GM19397 (cell line): Measurements from ENCODE around the gene MFAP2.

Experiments
- ATAC-seq: cut with Tn5 transposase; IDR thresholded peaks from one replicate; pipeline ENCODE4 v1.9.1; 2021; ENCODE audit warnings: mild to moderate bottlenecking, moderate library complexity; ENCODE audit not compliant: unreplicated experiment

MFAP2 gene

GRCh38 chr1:16981269-16981849 is 939 bp upstream of the MFAP2 start:
- ATAC-seq = no peak

DNA sequence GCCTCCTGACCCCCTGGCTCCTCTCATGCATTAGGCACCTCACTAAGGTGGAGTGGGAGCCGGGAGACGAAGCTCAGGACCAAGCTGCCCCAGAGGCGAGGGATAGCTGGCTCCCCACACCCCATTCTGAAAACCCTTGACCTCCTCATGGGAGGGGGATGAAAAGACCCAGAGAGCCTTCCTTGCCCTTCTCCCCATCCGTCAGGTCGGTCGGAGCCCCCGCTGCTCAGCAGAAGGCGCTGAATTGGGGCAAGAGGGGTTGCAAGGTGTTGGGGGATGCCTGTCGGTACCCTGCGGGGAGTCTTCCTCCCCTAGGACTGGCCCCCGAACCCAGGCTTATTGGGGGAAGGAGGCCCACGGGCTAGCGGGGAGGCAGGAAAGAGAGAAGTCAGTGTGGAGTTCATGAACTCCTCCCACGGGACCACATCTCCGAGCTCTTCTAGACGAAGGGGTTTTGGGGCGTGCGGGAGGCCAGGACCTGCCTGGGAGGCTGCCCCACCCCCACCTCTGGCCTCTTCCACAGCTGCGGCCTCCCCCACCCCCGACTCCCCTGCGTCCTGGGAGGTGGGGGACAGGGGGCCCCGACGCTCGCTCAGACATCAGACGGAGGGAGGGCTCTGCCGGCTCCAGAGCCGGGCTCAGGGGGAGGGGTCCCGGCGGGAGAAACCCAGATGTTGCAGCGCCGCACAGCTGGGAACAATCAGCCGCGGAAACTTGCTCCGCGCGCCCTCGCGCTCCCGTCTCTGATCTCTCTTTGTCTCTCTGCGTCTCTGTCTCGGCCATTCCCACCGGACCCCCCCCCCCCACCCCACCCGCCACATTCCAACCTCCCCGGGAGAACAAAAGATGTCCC is 719 bp downstream of the MFAP2 start:
- no peak for ATAC-seq

GRCh38 chr1:16978567-16979474 is 1.6 kb downstream of the MFAP2 start:
- ATAC-seq = no peak

- ATAC-seq = no peak
Observed at GRCh38 chr1:16978139-16978538, 2.3 kb downstream of the MFAP2 start.

DNA sequence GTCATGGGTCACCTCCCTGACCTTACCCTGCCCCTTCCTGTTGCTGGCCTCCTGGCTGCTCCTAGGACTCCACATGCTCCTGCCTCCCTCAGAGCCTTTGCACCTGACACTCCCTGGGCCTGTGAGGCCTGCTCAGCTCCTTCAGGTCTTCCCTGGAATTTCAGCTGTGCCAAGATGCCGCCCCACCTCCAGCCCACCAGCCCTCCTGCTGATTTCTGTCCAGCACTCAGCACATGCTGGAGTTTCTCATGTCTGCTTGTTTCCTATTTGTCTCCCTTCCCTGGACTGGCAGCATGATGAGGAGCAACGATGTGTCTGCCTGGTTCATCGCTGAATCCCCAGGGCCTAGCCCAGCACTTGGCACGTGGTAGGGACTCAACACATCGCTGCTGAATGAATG is 3.0 kb downstream of the MFAP2 start:
- ATAC-seq = no peak

DNA sequence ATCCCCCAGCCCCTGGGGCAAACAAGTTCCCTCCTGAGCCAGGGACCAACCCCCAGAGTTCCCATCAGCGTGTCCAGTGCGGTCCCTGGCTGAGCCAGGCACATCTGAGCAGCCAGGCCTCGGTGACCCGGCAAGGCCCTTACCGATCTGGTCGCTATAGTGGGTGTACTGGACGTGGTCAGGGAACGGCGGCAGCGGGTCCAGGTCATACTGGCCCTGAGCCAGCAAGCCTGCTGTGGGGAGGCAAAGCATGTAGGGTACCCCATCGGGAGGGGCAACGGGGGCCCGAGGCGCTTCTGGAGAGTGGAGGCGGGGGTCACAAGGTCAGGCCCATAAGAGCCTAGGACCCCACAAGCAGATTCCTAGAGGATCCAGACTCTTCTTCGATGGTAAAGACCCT is 3.5 kb downstream of the MFAP2 start:
- ATAC-seq = no peak

DNA sequence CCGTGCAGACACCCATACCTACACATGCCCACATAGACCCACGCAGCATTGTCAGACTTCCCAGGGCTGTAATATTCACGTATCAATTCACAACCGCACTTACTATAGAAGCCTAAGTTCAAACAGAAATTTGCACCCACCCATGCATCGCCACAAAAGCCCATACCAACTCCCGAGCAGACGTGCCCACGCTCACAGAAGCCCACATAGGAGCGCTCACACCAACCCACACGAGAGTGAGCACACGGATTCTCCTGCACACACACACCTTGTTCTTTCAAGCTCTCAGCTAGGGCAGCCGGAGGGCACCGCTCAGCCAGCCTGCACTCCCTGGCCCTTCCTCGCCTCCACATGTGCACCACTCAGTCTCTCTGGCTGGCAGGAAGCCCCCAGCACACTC is 4.6 kb downstream of the MFAP2 start:
- ATAC-seq = no peak

DNA sequence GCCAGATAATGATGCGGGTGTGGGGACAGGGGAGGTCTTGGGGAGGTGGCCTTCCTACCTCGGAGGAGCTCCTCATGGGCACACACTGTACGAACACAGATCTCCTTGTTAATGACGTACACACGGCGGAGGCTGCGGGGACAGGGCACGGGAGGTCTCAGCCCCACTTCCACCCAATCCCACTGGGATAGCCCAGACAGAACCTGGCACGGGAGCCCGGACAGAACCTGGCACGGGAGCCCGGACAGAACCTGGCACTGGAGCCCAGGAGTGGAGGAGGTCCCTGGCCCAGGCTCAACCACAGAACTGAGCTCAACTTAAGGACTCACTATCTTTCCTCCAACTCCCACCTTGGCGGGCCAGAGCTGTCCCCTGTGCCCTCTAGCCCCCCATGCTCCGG is 5.2 kb downstream of the MFAP2 start:
- ATAC-seq = no peak

GRCh38 chr1:16973215-16973614 is 7.2 kb downstream of the MFAP2 start:
- no peak for ATAC-seq

GRCh38 chr1:16972189-16972895 is 8.1 kb downstream of the MFAP2 start:
- no peak for ATAC-seq

DNA sequence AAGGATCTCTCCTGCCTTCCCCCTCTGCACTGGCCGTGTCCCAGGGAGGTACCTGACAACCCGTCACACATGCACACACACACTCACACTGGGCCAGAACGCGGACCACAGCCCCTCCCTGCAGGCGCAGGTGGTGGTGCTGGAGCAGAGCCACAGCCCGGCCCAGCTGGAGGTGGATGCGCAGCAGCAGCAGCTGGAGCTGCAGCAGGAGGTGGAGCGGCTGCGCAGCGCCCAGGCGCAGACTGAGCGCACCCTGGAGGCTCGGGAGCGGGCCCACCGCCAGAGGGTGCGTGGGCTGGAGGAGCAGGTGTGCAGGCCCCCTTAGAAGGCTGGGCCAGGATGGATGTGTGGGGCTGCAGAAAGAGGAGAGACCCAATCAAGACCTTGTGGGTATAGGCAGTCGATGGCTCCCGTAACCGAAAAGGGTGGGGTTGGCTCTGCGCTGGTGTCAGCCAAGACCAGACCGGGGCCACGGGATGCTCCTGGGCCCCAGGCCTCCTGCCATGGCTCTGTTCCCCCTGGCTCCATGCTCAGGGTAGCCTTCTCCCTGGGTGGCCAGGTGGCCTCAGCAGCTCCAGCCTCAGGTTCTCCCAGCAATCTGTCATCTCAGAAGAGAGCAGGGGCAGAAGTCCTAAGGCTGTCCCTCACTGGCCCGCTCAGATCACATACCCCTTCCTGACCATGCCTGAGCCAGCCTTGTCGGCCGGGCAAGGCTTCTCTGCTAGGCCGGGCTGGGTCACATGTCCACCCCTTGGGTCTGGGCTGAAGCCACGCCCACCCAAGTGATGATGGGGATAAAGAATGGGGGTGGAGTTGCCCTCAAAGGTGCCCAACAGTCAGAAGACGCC is 8.9 kb downstream of the MFAP2 start:
- no peak for ATAC-seq

DNA sequence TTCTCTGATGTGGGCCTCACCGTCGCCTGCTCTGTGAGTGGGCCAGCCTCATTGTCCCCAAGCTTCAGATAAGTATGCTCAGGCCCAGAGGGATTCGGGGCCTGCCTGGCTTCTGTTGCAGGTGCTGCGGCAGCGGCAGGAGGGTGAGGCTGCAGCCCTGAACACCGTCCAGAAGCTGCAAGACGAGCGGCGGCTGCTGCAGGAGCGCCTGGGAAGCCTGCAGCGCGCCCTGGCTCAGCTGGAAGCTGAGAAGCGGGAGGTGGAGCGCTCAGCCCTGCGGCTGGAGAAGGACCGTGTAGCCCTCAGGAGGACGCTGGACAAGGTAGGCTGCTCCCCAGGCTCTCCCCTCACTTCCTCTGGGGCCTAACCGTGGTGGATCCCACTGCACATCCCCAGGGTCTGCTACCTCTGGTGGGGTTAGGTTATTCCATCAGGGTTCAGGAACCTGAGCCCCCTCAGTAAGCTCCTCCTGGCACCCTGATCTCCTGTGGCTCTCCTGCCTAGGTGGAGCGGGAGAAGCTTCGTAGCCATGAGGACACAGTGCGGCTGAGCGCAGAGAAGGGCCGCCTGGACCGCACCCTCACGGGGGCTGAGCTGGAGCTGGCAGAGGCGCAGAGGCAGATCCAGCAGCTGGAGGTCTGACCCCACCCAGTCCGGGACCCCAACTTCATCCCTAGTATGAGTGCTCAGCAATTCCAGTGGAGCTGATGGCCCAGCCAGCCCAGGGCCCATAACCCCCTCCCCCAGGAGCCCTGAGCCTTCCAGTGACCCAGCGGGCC is 10.1 kb downstream of the MFAP2 start:
- ATAC-seq = no peak

DNA sequence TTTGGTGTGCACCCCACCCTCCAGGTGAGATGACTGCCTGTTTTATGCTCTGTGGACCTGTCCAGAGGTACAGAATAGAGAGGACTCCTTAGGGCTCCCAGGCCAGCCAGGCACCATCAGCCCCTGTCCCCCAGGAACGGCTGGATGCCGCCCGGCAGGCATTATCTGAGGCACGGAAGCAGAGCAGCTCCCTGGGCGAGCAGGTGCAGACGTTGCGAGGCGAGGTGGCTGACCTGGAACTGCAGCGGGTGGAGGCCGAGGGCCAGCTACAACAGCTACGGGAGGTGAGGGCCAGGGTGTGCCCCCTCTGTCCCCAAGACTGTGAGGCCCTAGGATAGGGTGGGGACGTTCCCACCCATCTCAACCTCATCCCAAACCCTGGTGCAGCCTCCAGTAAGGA is 10.8 kb downstream of the MFAP2 start:
- no peak for ATAC-seq

DNA sequence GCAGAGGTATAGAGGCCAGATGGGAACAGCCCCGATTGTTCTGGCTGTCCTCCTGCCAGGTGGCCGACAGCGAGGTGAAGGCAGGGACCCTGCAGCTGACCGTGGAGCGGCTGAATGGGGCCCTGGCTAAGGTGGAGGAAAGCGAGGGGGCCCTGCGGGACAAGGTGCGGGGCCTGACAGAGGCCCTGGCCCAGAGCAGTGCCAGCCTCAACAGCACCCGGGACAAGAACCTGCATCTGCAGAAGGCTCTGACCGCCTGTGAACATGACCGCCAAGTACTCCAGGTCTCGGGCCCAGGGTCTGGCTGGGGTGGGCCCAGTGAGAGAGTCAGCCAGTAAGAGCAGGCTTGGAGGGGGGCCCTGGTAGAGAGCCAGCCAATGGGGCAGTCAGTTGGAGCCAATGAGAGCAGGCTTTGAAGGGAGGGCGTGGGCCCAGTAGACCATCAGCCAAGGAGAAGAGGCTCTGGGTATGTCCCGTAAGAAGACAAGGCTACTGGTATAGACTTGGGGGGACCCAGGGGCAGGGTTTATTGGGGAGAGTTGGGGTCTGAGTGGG is 11.3 kb downstream of the MFAP2 start:
- no peak for ATAC-seq

- no peak for ATAC-seq
Observed at GRCh38 chr1:16968372-16968771, 12.0 kb downstream of the MFAP2 start.

GRCh38 chr1:16967962-16968361 is 12.5 kb downstream of the MFAP2 start:
- no peak for ATAC-seq

GRCh38 chr1:16967095-16967575 is 13.3 kb downstream of the MFAP2 start:
- ATAC-seq = no peak

GRCh38 chr1:16966282-16966681 is 14.1 kb downstream of the MFAP2 start:
- no peak for ATAC-seq
